ENCODE results near the gene MLEC.
"Not testable (repeated sequence)": the region's sequence is repeated elsewhere in the genome, so short reads cannot be mapped to it uniquely, and the experiment has no call there.

The MLEC gene

DNA sequence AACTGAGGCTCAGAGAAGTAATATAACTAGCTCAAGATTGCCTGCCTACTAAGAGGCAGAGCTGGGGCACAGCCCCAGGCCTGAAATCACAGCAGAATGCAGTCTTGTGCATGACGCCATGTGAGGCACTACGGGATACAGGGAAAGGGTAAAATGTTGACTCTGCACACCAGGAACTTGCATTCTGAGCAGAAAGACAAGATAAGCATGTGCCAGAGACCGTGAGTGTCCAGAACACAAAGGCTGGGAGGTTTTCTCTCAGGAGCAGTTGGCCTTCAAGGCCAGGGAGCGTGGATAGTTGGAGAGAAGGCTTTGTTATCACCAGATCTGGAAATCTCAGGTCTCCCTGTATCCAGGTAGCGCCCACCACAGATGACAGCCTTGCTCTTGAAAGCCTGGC is 23.2 kb upstream of the MLEC start:
- no peak for DNase-seq

DNA sequence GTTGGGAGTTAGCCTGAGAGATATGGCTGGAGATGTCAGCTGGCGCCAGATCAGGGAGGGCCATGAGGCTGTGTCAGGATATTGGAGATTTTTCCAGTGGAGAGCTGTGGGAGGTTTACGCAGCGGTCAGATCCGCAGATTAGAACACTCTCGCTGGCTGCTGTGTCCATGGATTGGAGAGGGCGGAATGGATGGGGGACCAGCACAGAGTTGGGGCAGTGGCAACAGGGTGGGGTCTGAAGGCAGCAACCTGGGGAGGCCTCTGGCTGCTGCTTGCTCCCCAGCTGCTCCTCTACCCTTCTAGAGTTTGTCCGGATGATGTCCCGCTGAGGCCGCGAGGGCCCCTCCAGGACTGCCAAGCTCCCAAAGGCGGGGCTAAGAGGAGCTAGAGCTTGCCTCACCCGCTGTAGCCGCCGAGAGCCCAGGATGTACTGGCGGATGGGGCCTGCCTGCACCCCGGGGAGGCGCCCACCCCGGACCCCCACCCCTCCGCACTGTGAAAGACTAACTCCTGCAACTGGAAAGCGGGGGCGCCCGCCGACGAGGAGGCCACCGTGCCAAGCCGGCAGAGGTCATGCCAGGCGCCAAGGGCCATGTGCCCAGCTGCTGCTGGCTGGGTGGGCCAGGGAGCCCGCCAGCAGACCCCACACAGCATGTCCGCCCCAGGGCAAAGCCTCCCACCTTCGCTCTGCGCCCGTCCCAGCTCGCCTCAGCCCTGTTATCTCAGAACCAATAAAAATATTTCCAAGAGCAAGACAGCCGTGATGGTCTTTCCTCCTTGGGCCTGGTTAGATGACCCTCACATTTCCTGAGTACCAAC is 20.2 kb upstream of the MLEC start:
- no peak for DNase-seq

DNA sequence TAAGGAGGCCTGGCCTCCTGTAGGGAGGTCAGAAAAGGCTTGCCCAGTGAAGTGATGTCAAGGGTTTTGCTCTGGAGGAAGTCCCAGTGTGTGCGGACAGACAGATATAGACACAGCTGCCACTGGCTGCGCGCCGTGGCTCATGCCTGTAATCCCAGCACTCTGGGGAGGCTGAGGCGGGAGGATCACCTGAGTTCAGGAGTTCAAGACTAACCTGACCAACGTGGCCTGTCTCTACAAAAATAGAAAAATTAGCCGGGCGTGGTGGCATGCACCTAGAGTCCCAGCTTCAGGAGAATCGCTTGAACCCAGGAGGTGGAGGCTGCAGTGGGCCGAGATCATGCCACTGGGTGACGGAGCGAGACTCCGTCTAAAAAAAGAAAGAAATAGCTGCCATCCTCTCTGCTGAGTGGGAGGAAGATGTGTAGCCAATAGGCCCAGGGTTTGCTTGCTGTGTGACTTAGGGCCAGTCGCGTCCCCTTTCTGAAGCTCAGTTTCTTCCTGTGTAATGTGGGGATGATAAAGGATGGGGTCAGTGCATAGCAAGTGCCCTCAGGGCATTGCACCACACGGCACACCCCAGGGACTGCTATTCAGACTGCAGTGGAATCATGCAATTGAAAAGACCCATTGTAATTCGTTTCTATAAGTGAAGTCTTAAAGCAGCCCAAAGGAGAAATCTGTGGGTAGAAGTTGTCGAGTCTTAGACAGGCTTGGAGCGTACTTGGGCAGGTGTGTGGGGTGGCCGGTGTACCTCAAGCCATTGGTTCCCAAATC is 18.7 kb upstream of the MLEC start:
- DNase-seq: no peak

DNA sequence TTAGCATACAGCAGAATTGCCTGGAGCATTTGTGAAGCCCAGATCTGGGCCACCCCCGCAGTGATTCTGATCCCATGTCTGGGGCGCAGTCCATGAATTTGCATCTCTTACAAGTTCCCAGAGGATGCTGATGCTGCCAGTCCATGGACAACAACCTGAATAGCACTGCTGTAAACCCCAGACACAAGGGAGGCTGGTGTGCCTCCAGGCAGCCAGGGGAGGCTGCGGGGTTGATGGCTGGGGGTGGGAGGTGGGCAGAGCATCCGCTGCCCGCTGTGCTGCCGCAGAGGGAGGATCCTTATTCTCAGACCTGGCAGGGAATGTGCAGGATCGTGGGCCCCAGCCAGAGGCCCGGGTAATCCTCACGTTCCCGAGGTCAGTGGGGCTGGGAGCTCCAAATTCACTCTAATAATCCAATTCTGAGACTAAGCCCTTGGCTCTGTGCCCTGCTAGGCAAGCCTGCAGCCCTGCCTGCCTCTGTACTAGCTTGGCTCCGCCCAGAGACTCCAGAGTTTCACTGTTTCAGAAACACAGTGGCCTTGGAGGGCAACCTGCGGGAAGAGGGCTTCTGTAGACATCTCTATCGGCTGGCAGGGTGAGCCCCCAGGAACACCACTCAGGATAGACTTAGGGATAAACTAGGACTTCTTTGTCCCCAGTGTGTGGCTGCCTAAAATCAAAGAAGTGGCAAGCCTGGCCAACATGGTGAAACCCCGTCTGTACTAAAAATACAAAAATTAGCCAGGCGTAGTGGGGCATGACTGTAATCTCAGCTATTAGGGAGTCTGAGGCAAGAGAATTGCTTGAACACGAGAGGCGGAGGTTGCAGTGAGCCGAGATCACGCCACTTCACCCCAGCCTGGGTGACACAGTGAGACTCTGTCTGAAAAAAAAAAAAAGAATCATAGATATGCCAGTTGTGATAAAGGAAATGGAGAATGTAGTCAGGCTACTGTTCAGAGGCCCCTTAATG is 17.8 kb upstream of the MLEC start:
- no peak for DNase-seq

DNA sequence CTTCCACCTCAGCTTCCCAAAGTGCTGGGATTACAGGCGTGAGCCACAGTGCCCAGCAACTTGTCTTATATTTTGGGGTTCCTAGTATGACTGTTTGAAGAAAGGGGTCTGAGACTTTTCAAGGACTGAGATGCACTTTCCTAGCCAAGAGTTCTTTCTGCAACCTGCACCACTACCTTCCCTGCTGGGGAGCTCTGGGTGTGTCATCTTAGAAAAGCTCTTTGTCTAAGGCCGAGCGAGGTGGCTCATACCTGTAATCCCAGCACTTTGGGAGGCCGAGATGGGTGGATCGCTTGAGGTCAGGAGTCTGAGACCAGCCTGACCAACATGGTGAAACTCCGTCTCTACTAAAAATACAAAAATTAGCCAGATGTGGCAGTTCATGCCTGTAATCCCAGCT is 16.7 kb upstream of the MLEC start:
- DNase-seq: not testable (repeated sequence)

DNA sequence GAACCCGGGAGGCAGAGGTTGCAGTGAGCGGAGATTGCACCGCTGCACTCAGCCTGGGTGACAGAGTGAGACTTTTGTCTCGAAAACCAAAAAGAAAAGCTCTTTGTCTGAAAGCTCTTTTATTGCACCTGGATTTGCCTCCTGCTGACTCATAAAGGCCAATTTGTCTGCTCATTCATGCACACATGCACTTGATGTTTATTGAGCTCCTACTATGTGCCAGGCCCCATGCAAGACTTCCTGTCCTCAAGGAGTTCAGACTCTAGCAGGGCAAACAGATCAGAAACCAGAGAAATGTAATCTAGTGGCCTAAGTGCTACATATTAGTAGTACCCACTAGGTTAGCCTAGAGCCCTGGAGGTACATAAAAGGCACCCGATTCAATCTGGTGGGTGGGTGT is 16.3 kb upstream of the MLEC start:
- no peak for DNase-seq

DNA sequence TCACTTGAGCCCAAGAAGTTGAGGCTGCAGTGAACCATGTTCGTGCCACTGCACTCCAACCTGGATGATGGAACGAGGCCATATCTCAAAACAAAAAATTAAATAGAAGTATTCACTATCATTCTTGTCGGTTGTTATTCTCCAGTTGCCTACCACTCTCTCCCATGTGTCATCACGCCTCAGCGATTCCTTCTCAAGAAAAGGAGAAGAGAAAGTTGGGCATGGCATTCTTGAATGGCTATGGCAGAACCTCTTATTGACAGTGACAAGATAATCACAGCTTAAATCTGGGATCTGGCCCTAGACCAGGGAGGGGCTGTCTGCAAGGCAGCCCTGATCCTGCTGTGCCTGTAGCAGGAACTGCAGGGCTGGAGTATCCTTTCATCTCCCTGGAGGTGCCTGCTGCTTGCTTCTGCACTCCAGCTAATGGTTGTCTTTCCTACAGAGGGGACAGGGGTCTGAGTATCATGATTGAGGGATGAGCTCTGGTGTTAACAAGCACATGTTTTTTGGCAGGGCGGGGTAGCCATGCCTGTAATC is 12.8 kb upstream of the MLEC start:
- no peak for DNase-seq

DNA sequence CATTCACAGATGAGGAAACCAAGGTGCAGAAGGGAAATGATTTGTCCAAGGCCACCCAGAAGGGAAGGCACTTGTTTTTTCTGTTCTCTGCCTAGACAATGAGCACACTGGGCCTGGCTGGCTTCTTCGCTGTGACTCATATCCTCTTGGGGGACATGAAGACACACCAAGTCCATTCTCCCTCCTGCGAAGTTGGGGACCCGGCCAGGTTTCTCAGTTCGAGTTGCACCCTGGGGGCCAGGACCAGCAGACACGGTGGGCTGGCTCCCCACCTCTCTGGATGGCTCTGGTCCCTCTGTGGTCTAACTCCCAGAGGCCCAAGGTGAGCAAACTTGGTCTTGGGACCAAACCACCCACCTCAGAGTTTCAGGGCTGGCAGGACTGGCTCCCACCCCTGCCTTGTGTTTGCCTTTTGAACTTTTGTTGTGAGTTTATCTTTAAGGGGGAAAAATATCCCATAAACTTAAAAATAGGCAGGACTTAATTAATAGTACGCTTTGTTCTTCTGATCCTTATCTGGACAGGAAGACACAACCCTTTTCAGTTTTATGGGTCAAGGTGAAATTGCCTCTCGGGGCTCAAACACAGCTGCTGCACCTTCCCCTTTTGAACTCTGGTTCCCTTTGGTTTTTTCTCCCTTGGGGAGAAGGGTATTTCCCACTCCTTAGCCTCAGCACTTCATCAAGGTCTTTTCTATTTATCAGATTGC is 9.0 kb upstream of the MLEC start:
- DNase-seq: peak; percentile 37

DNA sequence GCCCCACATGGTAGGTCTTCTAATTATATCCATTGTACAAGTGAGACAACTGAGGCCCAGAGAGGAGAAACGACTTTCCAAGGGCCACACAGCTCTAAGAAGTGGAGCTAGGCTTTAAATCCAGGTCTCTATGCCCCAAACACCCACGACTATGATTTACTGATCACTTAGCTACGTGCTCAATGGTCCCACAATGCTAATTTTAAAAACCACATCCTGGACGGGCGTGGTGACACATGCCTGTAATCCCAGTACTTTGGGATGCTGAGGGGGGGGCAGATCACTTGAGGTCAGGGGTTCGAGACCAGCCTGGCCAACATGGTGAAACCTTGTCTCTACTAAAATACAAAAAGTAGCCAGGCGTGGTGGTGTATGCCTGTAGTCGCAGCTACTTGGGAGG is 8.4 kb upstream of the MLEC start:
- DNase-seq: no peak

DNA sequence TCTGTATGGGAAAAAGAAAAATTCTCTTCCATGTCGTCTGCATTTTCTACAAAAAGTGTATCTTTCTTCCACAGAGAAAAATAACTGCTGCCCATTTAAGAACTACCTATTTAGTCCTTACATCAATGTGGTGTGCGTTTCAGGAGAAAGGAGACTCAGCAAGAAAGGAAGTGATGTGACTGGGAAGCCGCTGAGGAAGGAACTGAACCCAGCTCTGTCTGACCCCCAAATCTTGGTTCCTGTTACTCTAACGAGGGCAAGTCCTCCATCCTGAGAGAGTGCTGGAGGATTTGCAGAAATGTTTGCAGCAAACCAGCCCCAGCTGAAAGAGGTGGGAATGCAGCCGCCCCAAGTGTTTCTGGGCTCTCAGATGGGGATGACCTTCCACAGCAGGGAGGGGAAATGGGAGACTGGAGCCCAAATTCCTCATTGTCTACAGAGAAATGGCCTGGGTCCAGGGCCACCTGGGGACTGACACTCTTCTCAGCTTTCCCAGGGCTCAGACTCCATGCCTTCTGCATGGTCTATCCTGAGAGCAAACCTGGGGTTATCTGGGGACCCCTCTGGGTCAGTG is 6.7 kb upstream of the MLEC start:
- no peak for DNase-seq

DNA sequence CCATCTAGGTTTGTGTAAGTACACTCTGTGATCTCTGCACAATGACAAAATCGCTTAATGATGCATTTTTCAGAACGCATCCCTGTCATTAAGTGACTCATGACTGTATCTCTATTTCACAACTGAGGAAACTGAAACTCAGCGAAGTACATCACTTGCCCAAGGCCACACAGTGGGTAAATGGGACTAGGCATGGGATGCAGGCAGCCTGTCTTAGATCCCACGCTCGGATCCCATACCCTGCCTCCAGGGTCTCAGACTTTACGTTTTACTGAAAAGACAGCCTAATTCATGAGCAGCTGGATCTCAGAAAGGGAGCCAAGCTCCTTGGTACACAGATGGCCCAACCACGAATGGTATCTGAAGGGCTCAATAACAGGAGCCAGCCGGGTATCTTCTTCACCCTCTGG is 2.4 kb upstream of the MLEC start:
- peak; percentile 7 for DNase-seq

DNA sequence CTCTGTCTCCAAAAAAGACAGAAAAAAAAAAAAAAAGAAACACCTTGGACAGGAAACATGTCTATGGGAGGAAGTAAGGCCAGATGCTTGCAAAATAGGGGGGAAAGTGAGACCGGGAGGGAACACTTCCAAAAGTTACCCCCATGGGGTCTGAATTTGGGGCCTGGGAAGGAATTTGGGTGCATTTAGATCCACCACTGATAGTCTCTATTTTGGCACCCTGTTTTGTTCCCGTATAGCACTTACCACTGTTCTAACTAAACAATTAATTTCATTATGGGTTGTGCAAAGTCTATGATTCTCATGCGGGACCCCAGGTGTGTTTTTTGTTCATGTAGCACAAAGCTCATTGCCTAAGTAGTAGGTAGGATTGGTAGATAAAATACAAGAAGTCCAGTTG is 1.4 kb upstream of the MLEC start:
- DNase-seq: no peak

DNA sequence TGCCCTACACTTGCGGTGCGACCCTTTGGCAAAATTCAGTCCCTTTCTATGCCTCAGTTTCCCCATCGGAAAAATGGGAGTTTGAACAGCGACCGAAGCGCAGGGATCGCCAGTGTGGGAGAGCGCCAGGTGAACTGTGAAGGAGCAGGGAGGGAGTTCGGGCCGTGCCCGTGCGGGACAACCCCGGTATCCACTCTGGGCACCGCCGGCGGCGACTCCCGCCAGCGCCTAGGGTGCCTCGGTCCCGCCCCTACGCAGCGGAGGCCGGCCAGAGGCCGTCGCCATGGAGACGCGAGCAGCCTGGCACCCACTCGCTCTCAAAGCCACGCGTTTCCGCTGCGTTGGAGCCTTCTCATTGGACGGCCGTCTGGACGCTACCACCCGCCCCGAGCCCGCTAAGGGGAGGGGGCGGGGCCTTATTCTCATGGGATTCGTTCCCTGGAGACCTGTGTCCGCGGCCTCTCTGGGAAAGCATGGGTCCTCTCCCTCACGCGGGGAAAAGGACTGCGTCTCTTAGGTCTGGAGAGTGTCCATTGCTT is 729 bp upstream of the MLEC start:
- peak; percentile 98 for DNase-seq

DNA sequence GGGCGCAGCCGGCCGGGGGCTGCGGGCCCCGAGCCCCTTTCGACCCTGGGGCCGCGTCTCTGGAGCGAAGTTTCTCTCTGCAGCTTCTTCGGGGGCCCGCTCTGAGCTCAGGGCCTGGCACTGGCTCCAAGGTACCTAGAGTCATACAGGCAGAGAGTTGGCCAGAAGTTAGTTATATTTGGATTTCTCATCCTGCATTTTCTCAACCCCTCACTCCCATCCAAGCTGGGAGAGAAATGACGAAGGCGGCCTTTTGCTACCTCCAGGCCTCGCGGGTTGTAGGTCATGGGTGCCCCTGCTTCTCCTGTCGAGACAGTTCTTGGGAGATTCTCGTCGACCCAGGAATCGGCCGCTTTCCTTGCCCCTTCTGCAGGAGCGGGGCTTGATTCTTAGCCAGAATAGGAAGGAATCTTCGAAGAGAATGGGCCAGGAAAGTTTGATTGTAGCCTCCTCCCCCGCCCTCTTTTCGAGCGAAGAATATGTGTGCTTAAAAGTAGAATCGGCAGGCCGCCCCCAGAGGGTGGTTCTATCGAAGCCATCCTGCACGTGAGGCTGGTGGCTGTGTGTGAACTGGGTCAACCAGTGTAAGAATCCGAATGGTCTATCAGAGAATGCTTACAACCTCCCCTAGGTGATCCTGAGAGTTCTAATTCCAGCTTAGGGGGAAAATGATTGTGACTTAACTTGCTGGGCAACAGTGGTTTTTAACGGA is 785 bp downstream of the MLEC start:
- DNase-seq: peak; percentile 31

DNA sequence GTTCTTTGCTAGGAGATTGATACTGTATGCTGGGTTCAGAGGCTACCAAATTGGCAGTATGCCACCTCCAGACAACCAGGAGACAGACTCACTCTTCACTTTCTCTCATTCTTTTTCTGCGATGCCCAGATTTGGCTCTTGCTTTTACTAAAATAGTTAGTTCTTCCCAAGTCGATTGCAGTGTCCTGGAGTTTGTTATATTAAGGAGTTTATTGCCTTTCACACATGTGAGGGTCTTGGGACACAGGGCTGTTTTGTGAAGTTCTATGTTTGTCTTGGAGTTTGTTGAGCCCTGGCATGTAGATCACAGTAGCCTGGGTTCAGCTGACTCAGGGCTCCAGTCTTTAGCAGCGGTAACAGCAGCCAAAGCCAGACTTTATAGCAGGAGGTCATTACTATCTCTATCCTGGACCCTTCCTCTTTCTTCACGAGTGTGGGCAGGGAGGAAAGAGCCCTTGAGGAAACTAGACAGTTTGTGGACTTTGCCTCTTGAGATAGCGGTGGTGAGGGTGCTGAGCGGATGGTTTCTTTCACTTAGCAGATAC is 1.6 kb downstream of the MLEC start:
- no peak for DNase-seq

DNA sequence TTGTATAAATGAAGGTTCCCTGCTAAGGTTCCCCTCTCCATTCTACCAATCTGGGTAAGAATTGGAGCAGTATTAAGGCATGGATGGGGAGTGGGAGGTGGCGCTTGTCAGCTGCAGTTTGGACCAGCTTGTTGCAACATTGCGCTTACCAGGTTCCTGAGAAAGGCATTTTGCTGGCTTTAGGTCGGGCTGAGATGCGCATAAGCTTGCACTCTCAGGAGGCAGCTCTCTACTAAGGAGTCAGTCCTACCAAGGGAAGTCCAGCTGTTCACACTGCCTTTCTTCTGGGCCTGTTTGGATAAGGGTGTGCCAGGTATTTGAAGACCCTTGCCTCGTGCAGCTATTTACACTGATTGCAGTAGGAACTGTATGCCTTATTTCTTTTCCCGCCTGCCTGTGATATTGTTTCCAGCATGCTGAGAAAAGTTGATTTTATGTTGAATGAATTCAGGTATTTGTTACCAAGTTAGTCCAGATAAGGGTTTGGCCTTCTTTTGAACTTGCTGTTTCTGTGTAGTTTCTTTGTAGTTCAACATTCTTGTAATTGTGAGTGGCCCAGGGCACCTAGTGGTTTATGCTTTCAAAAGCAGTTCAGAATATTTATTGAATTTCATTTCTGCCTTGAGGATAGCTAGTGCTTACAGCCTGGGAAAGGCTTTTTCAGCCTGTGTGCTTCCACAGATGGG is 2.6 kb downstream of the MLEC start:
- DNase-seq: no peak

DNA sequence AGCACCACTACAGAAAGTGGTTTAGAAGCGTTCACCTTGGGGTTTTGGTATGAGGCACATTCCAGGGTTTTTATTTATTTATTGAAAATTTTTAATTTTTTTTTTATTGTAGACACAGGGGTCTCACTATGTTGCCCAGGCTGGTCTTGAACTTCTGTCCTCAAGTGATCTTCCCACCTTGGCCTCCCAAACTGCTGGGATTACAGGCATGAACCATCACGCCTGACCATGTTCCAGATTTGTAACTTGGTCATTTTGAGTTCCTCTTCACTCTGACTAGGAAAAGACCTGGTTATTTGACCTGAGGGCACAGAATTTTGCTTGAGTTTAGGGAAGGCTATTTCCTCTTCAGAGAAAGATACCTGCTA is 3.1 kb downstream of the MLEC start:
- no peak for DNase-seq

DNA sequence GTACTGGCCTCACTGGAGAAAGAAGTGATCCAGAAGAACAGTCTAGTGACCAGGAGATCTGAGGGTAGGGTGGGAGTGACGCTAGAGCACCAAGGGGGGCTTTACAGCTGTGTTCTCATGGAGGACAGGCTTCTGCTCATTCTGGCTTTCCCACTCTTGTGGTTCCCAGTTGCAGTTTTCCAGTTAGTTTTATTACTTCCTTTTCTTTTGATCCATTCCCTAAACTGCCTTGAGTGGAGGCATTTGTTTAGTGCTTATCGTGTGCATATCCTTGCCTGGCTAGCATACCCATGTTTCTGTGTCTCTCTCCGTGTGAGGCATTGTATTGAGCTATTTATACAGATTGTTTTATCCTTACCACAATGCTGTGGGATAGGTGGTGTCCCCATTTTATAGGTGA is 4.0 kb downstream of the MLEC start:
- DNase-seq: no peak

DNA sequence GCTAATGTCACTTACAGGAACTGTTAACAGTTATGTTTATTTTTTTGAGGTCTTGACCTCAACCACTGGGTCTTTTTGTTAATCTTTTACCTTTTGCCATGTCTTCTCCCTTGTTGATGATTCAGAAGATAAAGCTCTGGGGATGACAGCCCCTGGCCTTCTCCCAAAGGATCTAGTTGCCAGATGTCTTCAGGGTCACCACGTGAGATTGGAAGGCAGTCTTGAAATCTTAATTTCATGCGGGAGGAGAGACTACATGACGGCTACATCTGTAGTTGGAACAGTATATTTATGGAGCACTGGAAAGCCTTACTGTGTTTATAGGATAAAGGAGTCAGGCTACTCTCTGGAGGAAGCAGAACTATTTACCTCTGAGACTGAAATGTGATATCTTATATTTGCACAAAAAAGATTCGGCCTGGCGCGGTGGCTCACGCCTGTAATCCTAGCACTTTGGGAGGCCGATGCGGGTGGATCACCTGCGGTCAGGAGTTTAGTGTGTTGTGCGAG is 5.6 kb downstream of the MLEC start:
- no peak for DNase-seq

DNA sequence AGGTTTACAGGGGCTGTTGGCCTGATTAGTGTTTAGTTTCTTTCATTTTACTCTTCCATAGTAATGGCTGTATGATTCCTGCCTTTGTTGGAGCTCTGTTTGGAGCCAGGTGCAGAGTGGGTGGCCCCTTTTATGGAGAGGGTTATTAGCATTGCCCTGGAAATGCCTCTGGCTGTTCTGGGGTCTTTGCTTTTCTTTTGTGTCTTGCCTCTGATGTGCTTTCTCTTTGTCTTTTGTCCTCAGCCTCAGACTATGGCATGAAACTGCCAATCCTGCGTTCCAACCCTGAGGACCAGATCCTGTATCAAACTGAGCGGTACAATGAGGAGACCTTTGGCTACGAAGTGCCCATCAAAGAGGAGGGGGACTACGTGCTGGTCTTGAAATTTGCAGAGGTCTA is 6.9 kb downstream of the MLEC start:
- no peak for DNase-seq

Data from stimulated activated CD4-positive, alpha-beta T cell treated with anti-CD3 and anti-CD28 coated beads, Interleukin-1b, Interleukin-23, amount 100 ng/mL, for 48 hours (primary cell).